Measurements from ENCODE around the gene ANKS1B. TPM values are rescaled to one million over a fixed set of nuclear protein-coding genes. Genes with fewer than 3 reads are reported as not detected.

ANKS1B gene
- total and polyA plus RNA-seq, 10 of the 15 experiments (the other 5 are each of a cell fraction or from before 2014, with no cell fraction given), result 0.16 to 1.3 (median 0.82) TPM; not detected in 7

GRCh38 chr12:99418379-99418778, 566.4 kb downstream of the ANKS1B start:
- no peaks in the 10 kb centered on the region for H4K20me1 ChIP-seq (ENCODE audit: control insufficient read depth, insufficient read depth)
- no peaks in the 10 kb centered on the region for H3K9me3 ChIP-seq (replicated peaks; ENCODE audit: control insufficient read depth, insufficient read depth, low read length)
- ATAC-seq (peak; percentile 40), FAIRE-seq (peak; percentile 27), DNase-seq (ENCODE audit: low read depth, low spot score) (no peak)
- in situ Hi-C loops (cut with MboI), result no loop called here
- H3K36me3 ChIP-seq (ENCODE audit: control insufficient read depth in 2 of 2, insufficient read depth in 2 of 2, low read length in 1 of 2), result no peaks in the 10 kb centered on the region
- H3K79me2 ChIP-seq (ENCODE audit: control insufficient read depth, insufficient read depth, low read length), result no peaks in the 10 kb centered on the region
- BruUV-seq (replicated peaks), result no TSS peak
- H3K4me1 ChIP-seq (ENCODE audit: control insufficient read depth, insufficient read depth, low read length), result no peaks in the 10 kb centered on the region
- H3K27me3 ChIP-seq (replicated peaks in 1 of 2; ENCODE audit: control insufficient read depth in 2 of 2, insufficient read depth in 2 of 2, low read length in 1 of 2), result no peaks in the 10 kb centered on the region
- ChIA-PET RAD21 (ENCODE audit: unreplicated experiment) (no interaction called here), POLR2A (no interaction called here), SMC1A (ENCODE audit: uncharacterized antibody, unreplicated experiment) (interaction anchor here (0.8 to 2.8 kb wide), 4 partner anchors 10 to 39 kb away, joined by 3 to 7 read pairs (median 3); no protein-coding TSS in a partner anchor), CTCF (interaction anchor here (1.3 kb wide), 2 partner anchors 10 to 202 kb away, joined by 3 to 6 read pairs; no protein-coding TSS in a partner anchor)
- TF ChIP-seq, protein P1, sequence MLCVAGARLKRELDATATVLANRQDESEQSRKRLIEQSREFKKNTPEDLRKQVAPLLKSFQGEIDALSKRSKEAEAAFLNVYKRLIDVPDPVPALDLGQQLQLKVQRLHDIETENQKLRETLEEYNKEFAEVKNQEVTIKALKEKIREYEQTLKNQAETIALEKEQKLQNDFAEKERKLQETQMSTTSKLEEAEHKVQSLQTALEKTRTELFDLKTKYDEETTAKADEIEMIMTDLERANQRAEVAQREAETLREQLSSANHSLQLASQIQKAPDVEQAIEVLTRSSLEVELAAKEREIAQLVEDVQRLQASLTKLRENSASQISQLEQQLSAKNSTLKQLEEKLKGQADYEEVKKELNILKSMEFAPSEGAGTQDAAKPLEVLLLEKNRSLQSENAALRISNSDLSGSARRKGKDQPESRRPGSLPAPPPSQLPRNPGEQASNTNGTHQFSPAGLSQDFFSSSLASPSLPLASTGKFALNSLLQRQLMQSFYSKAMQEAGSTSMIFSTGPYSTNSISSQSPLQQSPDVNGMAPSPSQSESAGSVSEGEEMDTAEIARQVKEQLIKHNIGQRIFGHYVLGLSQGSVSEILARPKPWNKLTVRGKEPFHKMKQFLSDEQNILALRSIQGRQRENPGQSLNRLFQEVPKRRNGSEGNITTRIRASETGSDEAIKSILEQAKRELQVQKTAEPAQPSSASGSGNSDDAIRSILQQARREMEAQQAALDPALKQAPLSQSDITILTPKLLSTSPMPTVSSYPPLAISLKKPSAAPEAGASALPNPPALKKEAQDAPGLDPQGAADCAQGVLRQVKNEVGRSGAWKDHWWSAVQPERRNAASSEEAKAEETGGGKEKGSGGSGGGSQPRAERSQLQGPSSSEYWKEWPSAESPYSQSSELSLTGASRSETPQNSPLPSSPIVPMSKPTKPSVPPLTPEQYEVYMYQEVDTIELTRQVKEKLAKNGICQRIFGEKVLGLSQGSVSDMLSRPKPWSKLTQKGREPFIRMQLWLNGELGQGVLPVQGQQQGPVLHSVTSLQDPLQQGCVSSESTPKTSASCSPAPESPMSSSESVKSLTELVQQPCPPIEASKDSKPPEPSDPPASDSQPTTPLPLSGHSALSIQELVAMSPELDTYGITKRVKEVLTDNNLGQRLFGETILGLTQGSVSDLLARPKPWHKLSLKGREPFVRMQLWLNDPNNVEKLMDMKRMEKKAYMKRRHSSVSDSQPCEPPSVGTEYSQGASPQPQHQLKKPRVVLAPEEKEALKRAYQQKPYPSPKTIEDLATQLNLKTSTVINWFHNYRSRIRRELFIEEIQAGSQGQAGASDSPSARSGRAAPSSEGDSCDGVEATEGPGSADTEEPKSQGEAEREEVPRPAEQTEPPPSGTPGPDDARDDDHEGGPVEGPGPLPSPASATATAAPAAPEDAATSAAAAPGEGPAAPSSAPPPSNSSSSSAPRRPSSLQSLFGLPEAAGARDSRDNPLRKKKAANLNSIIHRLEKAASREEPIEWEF (IDR thresholded peaks at IDR 0.05; ENCODE audit: insufficient replicate concordance, low read depth, low read length), result no peak
- TF ChIP-seq, protein P2, sequence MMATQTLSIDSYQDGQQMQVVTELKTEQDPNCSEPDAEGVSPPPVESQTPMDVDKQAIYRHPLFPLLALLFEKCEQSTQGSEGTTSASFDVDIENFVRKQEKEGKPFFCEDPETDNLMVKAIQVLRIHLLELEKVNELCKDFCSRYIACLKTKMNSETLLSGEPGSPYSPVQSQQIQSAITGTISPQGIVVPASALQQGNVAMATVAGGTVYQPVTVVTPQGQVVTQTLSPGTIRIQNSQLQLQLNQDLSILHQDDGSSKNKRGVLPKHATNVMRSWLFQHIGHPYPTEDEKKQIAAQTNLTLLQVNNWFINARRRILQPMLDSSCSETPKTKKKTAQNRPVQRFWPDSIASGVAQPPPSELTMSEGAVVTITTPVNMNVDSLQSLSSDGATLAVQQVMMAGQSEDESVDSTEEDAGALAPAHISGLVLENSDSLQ (IDR thresholded peaks at IDR 0.05), result peak; percentile 45; the same call in 1 of the 2 replicates
- no peak overlapping the region for H3K27ac ChIP-seq (ENCODE audit: control insufficient read depth, insufficient read depth)
- H3K9ac ChIP-seq (ENCODE audit: control insufficient read depth, insufficient read depth, low read length), result no peak overlapping the region
- no peak overlapping the region for H3K4me3 ChIP-seq
- H2AFZ ChIP-seq (ENCODE audit: control insufficient read depth, low read depth, low read length), result no peak overlapping the region
- intact Hi-C loops (cut with micrococcal nuclease; ENCODE audit: unreplicated experiment), result no loop called here
- no peak overlapping the region for H3K4me2 ChIP-seq (ENCODE audit: control insufficient read depth, insufficient read depth)
- WGBS (ENCODE audit: insufficient coverage, insufficient replicate concordance, low lambda C conversion rate, missing lambda C conversion rate), result 2% methylated on average over 3 of the region's 3 CpGs
